Lower leg skin (tissue), 3 donors: ENCODE data around the gene IYD.

Source experiments
- CTCF ChIP-seq, 3 donors: fragments of 450-650 bp; IDR thresholded peaks; one replicate each; pipeline ENCODE4 v1.5.1; 2016; ENCODE audit warnings: antibody characterized with exemption in 3 of 3, mild to moderate bottlenecking in 3 of 3, moderate library complexity in 2 of 3
- POLR2A ChIP-seq, 2 donors: fragments of 450-650 bp; IDR thresholded peaks; one replicate each; pipeline ENCODE4 v1.6.1; 2016 to 2017; ENCODE audit warnings: antibody characterized with exemption in 2 of 2, mild to moderate bottlenecking in 1 of 2, moderate library complexity in 1 of 2

GRCh38 chr6:150394899-150395295, 26.1 kb downstream of the IYD start:
- no peak for TF ChIP-seq CTCF (IDR thresholded peaks at IDR 0.05)
- TF ChIP-seq POLR2A (IDR thresholded peaks at IDR 0.05) = no peak
